Fibroblast of the conjunctiva (primary cell): ENCODE data around the gene PEX10.
"Not testable (repeated sequence)": the region's sequence is repeated elsewhere in the genome, so short reads cannot be mapped to it uniquely, and the experiment has no call there.

Experiments used
- DNase-seq: peaks from one replicate; pipeline ENCODE4 v3.0.0-alpha.2; 2010; ENCODE audit warnings: low read depth

PEX10 gene

GRCh38 chr1:2412395-2412772 lies at the start of gene PEX10:
TSS of gene PEX10 (minus strand) at chr1:2412564. CDS start at chr1:2412502, 62 bp downstream.
- peak; percentile 89 for DNase-seq

GRCh38 chr1:2460996-2461751 lies 48.8 kb upstream of the PEX10 start:
- DNase-seq: no peak

- no peak for DNase-seq
Measured at GRCh38 chr1:2460203-2460602, 47.8 kb upstream of the PEX10 start.

GRCh38 chr1:2459757-2460156 lies 47.4 kb upstream of the PEX10 start:
- peak; percentile 9 for DNase-seq

- not testable (repeated sequence) for DNase-seq
Measured at GRCh38 chr1:2459102-2459753, 46.9 kb upstream of the PEX10 start.

- DNase-seq: no peak
Measured at GRCh38 chr1:2458687-2459086, 46.3 kb upstream of the PEX10 start.

GRCh38 chr1:2457444-2457843 lies 45.1 kb upstream of the PEX10 start:
- DNase-seq: no peak

- DNase-seq: no peak
Measured at GRCh38 chr1:2455757-2456156, 43.4 kb upstream of the PEX10 start.

GRCh38 chr1:2454227-2454626 lies 41.9 kb upstream of the PEX10 start:
- DNase-seq: no peak

GRCh38 chr1:2452932-2453315 lies 40.6 kb upstream of the PEX10 start:
- DNase-seq: no peak

GRCh38 chr1:2452201-2452931 lies 40.0 kb upstream of the PEX10 start:
- no peak for DNase-seq

- no peak for DNase-seq
Measured at GRCh38 chr1:2451741-2452140, 39.4 kb upstream of the PEX10 start.

- DNase-seq: no peak
Measured at GRCh38 chr1:2449636-2450454, 37.5 kb upstream of the PEX10 start.

- no peak for DNase-seq
Measured at GRCh38 chr1:2448098-2448445, 35.7 kb upstream of the PEX10 start.

- no peak for DNase-seq
Measured at GRCh38 chr1:2447276-2448097, 35.1 kb upstream of the PEX10 start.

- no peak for DNase-seq
Measured at GRCh38 chr1:2446861-2447260, 34.5 kb upstream of the PEX10 start.

- DNase-seq: no peak
Measured at GRCh38 chr1:2446394-2446793, 34.0 kb upstream of the PEX10 start.

- DNase-seq: no peak
Measured at GRCh38 chr1:2445823-2446215, 33.5 kb upstream of the PEX10 start.

GRCh38 chr1:2445162-2445822 lies 32.9 kb upstream of the PEX10 start:
- DNase-seq: no peak

- no peak for DNase-seq
Measured at GRCh38 chr1:2444138-2444591, 31.8 kb upstream of the PEX10 start.
